T47D (cell line): Measurements from ENCODE around the gene LMBR1.
A peak's percentile ranks its signal among the peaks of the same experiment; 100 is the strongest.

ENCODE experiments used
- DNase-seq, 2 experiments: peaks; one replicate each; pipeline versions ENCODE4 v3.0.0 to v3.0.0-alpha.2; 2011 to 2012; ENCODE audit warnings: low read depth in 1 of 2, low spot score in 1 of 2
- JUND ChIP-seq: IDR thresholded peaks from 2 replicates; pipeline ENCODE4 v1.6.1; 2012; ENCODE audit warnings: low read depth
- in situ Hi-C: cut with HindIII; loops from 2 replicates; pipeline ENCODE4 v1.10.0; 2016; ENCODE audit warnings: low sequenced_read_pairs, low pct_unique_long_range_greater_than_20kb

LMBR1 gene

DNA sequence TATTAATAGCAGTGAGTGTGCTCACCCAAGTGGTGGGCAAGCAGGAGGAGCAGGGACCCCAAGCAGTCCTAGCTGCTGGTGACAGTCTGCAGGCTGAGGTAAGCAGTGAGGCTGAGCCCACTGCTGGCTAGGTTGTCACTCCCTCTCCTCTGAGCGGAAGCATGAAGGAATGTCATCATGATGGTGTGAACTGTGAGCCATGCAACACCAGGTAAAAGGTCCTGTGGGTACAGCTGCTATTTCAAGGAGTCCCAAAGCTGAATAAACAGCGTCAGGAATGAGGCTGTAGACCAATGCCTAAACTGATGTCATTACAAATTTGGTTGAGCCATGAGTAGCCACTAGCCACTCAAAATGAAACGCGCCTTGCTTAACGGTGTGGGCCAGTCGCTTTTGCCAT is 126.3 kb downstream of the LMBR1 start:
- no peak for DNase-seq
- no peak for TF ChIP-seq JUND
- in situ Hi-C loops = no loop called here

DNA sequence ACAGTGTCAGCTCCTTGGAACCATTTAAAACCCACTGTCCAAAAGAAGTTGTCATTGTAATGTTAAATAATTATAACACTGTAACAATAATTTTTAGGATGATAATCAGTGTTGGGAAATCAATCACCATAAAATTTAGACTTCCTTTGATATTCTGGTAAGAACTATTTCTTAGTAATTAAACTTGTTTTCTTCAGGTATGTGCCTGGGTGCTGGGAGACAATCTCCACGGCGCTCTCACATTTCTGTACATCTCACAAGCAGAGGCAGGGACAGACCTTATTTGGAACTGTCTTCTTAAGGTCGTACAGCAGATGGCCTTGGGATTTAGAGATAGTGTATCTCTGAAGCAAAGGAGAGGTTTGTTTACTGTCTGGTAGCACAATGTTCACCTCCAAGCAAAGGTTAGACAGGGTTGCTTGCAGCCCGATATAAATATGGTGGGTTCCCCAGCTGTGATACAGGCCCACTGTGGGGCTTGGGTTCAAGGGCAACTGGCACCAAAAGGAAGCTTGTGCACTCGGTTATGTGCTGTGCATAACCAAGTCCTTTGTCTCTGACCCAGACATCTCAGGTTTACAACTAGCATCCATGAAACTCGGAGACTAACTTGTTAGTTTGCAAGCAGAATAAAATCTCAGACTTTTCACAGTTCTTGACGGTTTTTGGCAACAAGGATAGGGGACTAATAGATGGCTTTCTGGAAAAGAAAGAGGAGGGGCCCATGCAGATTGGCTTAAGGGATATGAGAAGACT is 126.9 kb downstream of the LMBR1 start:
- in situ Hi-C loops = no loop called here
- no peak for DNase-seq
- no peak for TF ChIP-seq JUND

DNA sequence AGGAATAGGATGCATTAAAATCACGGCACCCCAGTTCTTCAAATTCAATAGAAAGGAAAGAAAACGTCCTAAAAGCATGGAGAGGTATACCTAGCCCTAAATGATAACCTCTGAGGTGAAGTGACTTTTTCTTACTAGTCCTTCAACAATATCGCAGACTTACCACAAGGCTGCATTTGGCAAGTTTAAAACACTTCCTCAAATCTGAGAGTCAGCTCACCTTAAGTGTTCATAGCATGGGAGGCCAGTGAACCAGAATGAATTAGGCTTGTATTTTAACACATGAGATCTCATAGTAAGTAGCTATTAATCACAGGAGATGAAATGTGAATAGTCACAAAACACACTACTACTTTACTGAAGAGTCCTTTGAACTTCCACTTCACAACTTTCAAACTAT is 128.2 kb downstream of the LMBR1 start:
- in situ Hi-C loops = no loop called here
- no peak for TF ChIP-seq JUND
- no peak for DNase-seq

DNA sequence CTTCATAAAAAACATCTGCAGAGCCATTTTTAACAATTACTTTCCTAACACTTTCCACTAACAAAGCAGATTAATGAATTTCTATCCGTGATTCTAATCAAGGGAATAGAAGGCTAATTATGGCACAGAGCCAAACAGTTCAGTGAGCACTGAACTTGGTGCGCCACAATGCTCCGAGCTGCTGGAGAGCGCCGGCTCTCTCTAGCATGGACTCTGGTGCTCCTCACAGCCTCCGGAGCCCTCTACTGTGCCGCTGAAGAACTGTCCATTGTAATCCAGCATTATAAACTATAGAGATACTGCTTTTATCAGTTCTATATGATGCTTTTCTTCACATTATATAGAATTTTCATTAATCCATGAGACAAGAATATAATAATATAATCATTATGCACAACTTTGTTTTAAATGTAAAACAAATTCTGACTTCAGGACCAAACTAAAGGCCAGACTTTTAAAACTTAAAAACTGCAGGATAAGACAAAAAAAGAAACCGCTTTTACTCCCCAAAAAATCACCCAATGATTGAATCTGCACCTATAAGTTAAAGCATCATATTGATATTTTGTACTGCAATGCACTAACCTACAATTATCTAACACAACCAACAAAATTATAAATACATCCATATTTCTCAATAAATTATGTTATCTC is 128.8 kb downstream of the LMBR1 start:
- TF ChIP-seq JUND = no peak
- in situ Hi-C loops = no loop called here
- peak; percentile 18 to 79 for DNase-seq

DNA sequence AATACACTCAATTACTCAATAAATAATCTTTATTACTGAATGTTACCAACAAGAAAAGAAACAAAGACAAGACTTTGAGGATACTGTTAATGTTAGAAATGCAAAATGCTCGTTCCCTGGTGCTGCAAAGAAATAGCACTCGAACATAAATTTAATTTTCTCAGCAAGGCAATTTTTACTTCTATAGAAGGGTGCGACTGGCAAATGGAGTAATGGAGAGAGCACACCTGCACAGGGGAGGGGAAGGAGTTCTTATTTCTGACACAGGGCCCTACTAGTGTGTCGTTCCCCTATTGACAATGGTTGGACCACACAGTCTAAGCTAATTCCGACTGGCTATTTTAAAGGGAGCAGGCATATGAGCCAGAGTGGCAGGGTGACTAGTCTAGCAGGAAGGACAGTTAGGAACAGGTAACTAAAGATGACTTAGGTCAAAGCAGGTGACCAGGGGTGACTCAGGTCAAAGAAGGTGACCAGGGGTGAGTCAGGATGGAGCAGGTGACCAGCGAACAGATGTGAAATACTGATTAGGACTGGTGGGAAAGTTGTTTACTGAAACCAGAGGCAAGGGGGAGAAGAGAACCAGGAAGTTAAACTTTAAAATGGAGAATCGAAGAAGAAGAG is 133.3 kb downstream of the LMBR1 start:
- in situ Hi-C loops = no loop called here
- no peak for TF ChIP-seq JUND
- DNase-seq = no peak

DNA sequence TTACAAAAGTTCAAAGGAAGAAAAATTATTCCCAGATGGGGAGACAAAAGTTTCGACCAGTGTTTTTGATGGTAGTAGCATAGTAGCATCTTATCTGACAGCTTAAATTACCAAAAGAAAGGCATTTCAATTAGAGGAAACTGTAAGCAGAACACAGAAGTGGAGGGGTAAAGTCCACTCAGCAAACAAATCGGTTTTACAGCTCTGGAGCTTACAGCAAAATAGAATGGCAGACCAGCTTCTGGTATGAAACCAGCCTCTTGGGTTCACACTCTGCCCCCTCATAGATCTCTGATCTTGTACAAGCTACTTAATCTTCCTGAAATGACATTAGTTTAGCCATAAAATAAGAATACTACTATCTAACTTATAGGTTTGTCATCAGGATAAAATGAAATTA is 133.8 kb downstream of the LMBR1 start:
- TF ChIP-seq JUND = no peak
- no peak for DNase-seq
- in situ Hi-C loops = no loop called here

- in situ Hi-C loops = no loop called here
- no peak for TF ChIP-seq JUND
- DNase-seq = no peak
Measured at GRCh38 chr7:156754201-156754600, 138.8 kb downstream of the LMBR1 start.

GRCh38 chr7:156753630-156754029 is 139.4 kb downstream of the LMBR1 start:
- no peak for DNase-seq
- TF ChIP-seq JUND = no peak
- in situ Hi-C loops = no loop called here

DNA sequence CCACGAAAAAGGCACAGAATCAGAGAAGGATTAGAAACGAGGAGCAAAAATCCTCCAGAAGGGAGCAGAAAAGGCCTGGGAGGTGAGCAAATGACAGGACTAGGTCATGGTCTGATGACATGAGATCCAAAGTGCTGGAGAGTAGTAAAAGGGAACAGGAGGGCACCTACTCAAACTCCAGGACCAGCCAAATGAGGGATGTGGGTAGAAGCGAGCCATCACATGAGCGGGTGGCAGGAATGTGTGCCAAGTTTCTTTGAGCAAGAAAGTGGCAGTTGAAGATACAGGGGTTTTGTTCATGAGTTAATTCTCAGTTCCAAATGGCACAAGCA is 139.8 kb downstream of the LMBR1 start:
- DNase-seq = no peak
- in situ Hi-C loops = no loop called here
- no peak for TF ChIP-seq JUND

- DNase-seq = no peak
- in situ Hi-C loops = no loop called here
- no peak for TF ChIP-seq JUND
Measured at GRCh38 chr7:156752367-156753228, 140.4 kb downstream of the LMBR1 start.

- in situ Hi-C loops = no loop called here
Measured at GRCh38 chr7:156751319-156751718, 141.7 kb downstream of the LMBR1 start.

GRCh38 chr7:156747718-156748117 is 145.3 kb downstream of the LMBR1 start:
- in situ Hi-C loops = no loop called here

More at GRCh38 chr7:156751319-156751718, 141.7 kb downstream of the LMBR1 start:
- no peak for TF ChIP-seq JUND
- DNase-seq = no peak

More at GRCh38 chr7:156747718-156748117, 145.3 kb downstream of the LMBR1 start:
- TF ChIP-seq JUND = no peak
- no peak for DNase-seq
